ENCODE results near the gene OR14I1. TPM values are rescaled to one million over a fixed set of nuclear protein-coding genes. Genes with fewer than 3 reads are reported as not detected.
"Not testable (repeated sequence)": the region's sequence is repeated elsewhere in the genome, so short reads cannot be mapped to it uniquely, and the experiment has no call there.

Gene OR14I1
- total and polyA plus RNA-seq, 3 experiments from 2014 or later, result not detected

- H3K27ac Mint-ChIP-seq, result no peak overlapping the region
- peaks cover 4 to 7% (median 6%) of the 10 kb centered on the region in 5 donors for H3K9me3 Mint-ChIP-seq
- Histone ChIP-seq H3K36me3 (ENCODE audit: insufficient read depth, low read length) (no peaks in the 10 kb centered on the region), H3K27me3 (ENCODE audit: insufficient read depth, low read length, poor library complexity, severe bottlenecking) (no peaks in the 10 kb centered on the region), H3K4me1 (ENCODE audit: insufficient read depth, low read length) (no peaks in the 10 kb centered on the region), H3K4me3 (ENCODE audit: low read length) (no peak overlapping the region), H3K9me3 (ENCODE audit: low read length) (no peaks in the 10 kb centered on the region), H3K27ac (ENCODE audit: low read depth, low read length) (no peak overlapping the region)
- no peaks in the 10 kb centered on the region for H3K4me1 Mint-ChIP-seq
- DNase-seq, result no peak
- H3K27me3 Mint-ChIP-seq, result peaks cover 0 to 2% of the 10 kb centered on the region in 2 donors
- ChIA-PET CTCF (no interaction called here), POLR2A (no interaction called here)
- no peaks in the 10 kb centered on the region for H3K36me3 Mint-ChIP-seq
- H3K4me3 Mint-ChIP-seq, result no peak overlapping the region
Observed at GRCh38 chr1:248670003-248670402, 32.6 kb downstream of the OR14I1 start.

DNA sequence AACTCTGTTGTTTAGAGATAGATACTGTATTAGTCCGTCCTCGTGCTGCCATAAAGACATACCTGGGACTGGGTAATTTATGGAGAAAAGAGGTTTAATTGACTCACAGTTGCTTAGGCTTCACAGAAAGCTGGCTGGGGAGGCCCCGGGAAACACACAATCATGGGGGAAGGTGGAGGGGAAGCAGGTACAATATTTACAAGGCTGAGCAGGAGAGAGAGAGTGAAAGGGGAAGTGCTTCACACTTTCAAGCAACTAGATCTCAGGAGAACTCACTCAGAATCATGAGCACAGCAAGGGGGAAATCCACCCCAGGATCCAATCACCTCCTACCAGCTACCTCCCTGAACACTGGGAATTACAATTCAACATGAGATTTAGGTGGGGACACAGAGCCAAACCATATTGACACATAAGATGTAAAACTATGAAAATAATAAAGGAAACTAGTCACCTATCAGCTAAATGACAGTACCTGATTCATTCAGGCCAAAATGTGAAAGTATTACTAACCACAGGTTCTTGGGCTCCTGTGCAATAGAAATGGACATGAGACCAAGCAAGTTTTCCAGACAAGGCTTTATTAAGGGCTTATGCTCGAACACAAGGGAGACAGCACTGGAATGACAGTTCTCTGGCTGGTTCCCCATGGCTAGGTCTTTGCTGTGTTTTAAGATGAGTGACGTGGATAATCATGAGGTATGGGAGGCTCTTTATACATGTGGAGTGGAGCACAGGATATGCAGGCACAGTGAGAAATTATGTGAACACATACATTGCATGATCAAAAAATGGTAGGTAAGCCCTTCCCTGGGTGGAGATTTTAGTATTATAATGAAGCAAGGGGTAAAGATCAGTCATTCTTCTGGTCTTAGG is 38.9 kb downstream of the OR14I1 start:
- H3K9me3 Mint-ChIP-seq; H3K9me3 ChIP-seq (ENCODE audit: low read length); H3K36me3 Mint-ChIP-seq; H3K4me3 Mint-ChIP-seq; H3K27ac ChIP-seq (ENCODE audit: low read depth, low read length); H3K36me3 ChIP-seq (ENCODE audit: insufficient read depth, low read length); POLR2A ChIA-PET; CTCF ChIA-PET; DNase-seq; H3K27ac Mint-ChIP-seq; H3K4me1 Mint-ChIP-seq; H3K4me3 ChIP-seq (ENCODE audit: low read length); H3K4me1 ChIP-seq (ENCODE audit: insufficient read depth, low read length); H3K27me3 ChIP-seq (ENCODE audit: insufficient read depth, low read length, poor library complexity, severe bottlenecking): not testable (repeated sequence)
- H3K27me3 Mint-ChIP-seq, result peaks cover 8 to 15% of the 10 kb centered on the region in 2 donors

- H3K4me1 ChIP-seq (ENCODE audit: insufficient read depth, low read length); H3K36me3 Mint-ChIP-seq; H3K4me3 ChIP-seq (ENCODE audit: low read length); H3K9me3 Mint-ChIP-seq; CTCF ChIA-PET; H3K9me3 ChIP-seq (ENCODE audit: low read length); DNase-seq; H3K27ac Mint-ChIP-seq; H3K36me3 ChIP-seq (ENCODE audit: insufficient read depth, low read length); H3K27ac ChIP-seq (ENCODE audit: low read depth, low read length); H3K27me3 ChIP-seq (ENCODE audit: insufficient read depth, low read length, poor library complexity, severe bottlenecking); POLR2A ChIA-PET; H3K4me1 Mint-ChIP-seq; H3K4me3 Mint-ChIP-seq: not testable (repeated sequence)
- H3K27me3 Mint-ChIP-seq, result peaks cover 5 to 14% of the 10 kb centered on the region in 2 donors
Observed at GRCh38 chr1:248656797-248657196, 45.8 kb downstream of the OR14I1 start.

- H3K4me1 ChIP-seq (ENCODE audit: insufficient read depth, low read length); H3K4me3 ChIP-seq (ENCODE audit: low read length); H3K27me3 ChIP-seq (ENCODE audit: insufficient read depth, low read length, poor library complexity, severe bottlenecking); H3K27ac Mint-ChIP-seq; H3K9me3 Mint-ChIP-seq; H3K36me3 Mint-ChIP-seq; H3K4me3 Mint-ChIP-seq; H3K9me3 ChIP-seq (ENCODE audit: low read length); CTCF ChIA-PET; H3K4me1 Mint-ChIP-seq; H3K27ac ChIP-seq (ENCODE audit: low read depth, low read length); POLR2A ChIA-PET; DNase-seq; H3K27me3 Mint-ChIP-seq; H3K36me3 ChIP-seq (ENCODE audit: insufficient read depth, low read length): not testable (repeated sequence)
Observed at GRCh38 chr1:248655354-248655753, 47.2 kb downstream of the OR14I1 start, which contains the start of gene OR2T27. TSS of gene OR2T27 (minus strand) at chr1:248655528. CDS start at chr1:248650884, 4,644 bp downstream.

Other genes starting within 250 kb of the OR14I1 start
- gene OR2T3, start 229.4 kb downstream of the OR14I1 start, total RNA-seq, result not detected
- not detected for gene OR2T3, start 229.4 kb downstream of the OR14I1 start, polyA plus RNA-seq
- gene OR2T5, start 214.2 kb downstream of the OR14I1 start, total RNA-seq, result not detected
- not detected for gene OR2T5, start 214.2 kb downstream of the OR14I1 start, polyA plus RNA-seq
- gene OR2G6, start 194.7 kb downstream of the OR14I1 start, total RNA-seq, result not detected
- not detected for gene OR2G6, start 194.7 kb downstream of the OR14I1 start, polyA plus RNA-seq
- gene OR2T29, start 140.0 kb downstream of the OR14I1 start, total RNA-seq, result not detected
- not detected for gene OR2T29, start 140.0 kb downstream of the OR14I1 start, polyA plus RNA-seq
- gene OR2T34, start 128.0 kb downstream of the OR14I1 start, total RNA-seq, result not detected
- gene OR2T34, start 128.0 kb downstream of the OR14I1 start, polyA plus RNA-seq, result not detected
- not detected for gene OR2T10, start 105.1 kb downstream of the OR14I1 start, total RNA-seq
- gene OR2T10, start 105.1 kb downstream of the OR14I1 start, polyA plus RNA-seq, result not detected
- not detected for gene OR2T11, start 67.7 kb downstream of the OR14I1 start, total RNA-seq
- not detected for gene OR2T11, start 67.7 kb downstream of the OR14I1 start, polyA plus RNA-seq
- not detected for gene OR2T35, start 57.5 kb downstream of the OR14I1 start, total RNA-seq
- not detected for gene OR2T35, start 57.5 kb downstream of the OR14I1 start, polyA plus RNA-seq
- gene OR2T27, start 47.2 kb downstream of the OR14I1 start, total RNA-seq, result not detected
- gene OR2T27, start 47.2 kb downstream of the OR14I1 start, polyA plus RNA-seq, result not detected
- not detected for gene LYPD8, start 53.0 kb upstream of the OR14I1 start, total RNA-seq
- not detected for gene LYPD8, start 53.0 kb upstream of the OR14I1 start, polyA plus RNA-seq
- 10 to 100 TPM; 20.1 to 21.8 TPM for gene SH3BP5L, start 123.1 kb upstream of the OR14I1 start, total RNA-seq
- gene SH3BP5L, start 123.1 kb upstream of the OR14I1 start, polyA plus RNA-seq, result 3.8 TPM
- gene ZNF672, start 135.5 kb upstream of the OR14I1 start, total RNA-seq, result 10 to 100 TPM; 52.1 to 55.2 TPM
- 29.6 TPM for gene ZNF672, start 135.5 kb upstream of the OR14I1 start, polyA plus RNA-seq
- gene ZNF692, start 156.3 kb upstream of the OR14I1 start, total RNA-seq, result 10 to 100 TPM; 56.0 to 58.7 TPM
- gene ZNF692, start 156.3 kb upstream of the OR14I1 start, polyA plus RNA-seq, result 9.6 TPM
- 1 to 10 TPM; 7.0 to 8.1 TPM for gene PGBD2, start 203.5 kb upstream of the OR14I1 start, total RNA-seq
- gene PGBD2, start 203.5 kb upstream of the OR14I1 start, polyA plus RNA-seq, result 13.7 TPM

Measured in CD8-positive, alpha-beta memory T cell (primary cell).